Measurements from ENCODE around the gene ZNF205.

ZNF205 gene

GRCh38 chr16:3112058-3112880, at the start of gene ZNF205 (continued):
- peak; percentile 70 for TF ChIP-seq SCRT1 (tag by site-specific recombination; IDR thresholded peaks at IDR 0.05; ENCODE audit: borderline replicate concordance)
- TF ChIP-seq ZFP41 (tag by site-specific recombination; IDR thresholded peaks at IDR 0.05; ENCODE audit: borderline replicate concordance), result no peak
- 0 out of 2 replicates have a peak, but pooled peaks have one; percentile 24 for TF ChIP-seq ZNF18 (tag by site-specific recombination; IDR thresholded peaks at IDR 0.05)
- no peak for TF ChIP-seq ZFP3 (tag by site-specific recombination; IDR thresholded peaks at IDR 0.05; ENCODE audit: low read depth)
- no peak for TF ChIP-seq ZNF223 (tag by site-specific recombination; IDR thresholded peaks at IDR 0.05)
- TF ChIP-seq KLF17 (tag by site-specific recombination; IDR thresholded peaks at IDR 0.05), result peak; percentile 91
- peak; percentile 96 for TF ChIP-seq KLF16 (tag by site-specific recombination; IDR thresholded peaks at IDR 0.05)
- peak; percentile 66; the same call in 1 of the 2 replicates for TF ChIP-seq ZNF24 (tag by site-specific recombination; IDR thresholded peaks at IDR 0.05)
- TF ChIP-seq ZNF621 (tag by site-specific recombination; IDR thresholded peaks at IDR 0.05), result no peak
- no peak for TF ChIP-seq SALL2 (tag by site-specific recombination; IDR thresholded peaks at IDR 0.05; ENCODE audit: borderline replicate concordance)
- peak; percentile 74; the same call in 1 of the 2 replicates for TF ChIP-seq INSM2 (tag by site-specific recombination; IDR thresholded peaks at IDR 0.05)
- TF ChIP-seq ZNF26 (tag by site-specific recombination; IDR thresholded peaks at IDR 0.05), result no peak
- no peak for TF ChIP-seq ZNF830 (tag by site-specific recombination; IDR thresholded peaks at IDR 0.05; ENCODE audit: low read depth)
- no peak for TF ChIP-seq ZNF433 (tag by site-specific recombination; IDR thresholded peaks at IDR 0.05; ENCODE audit: low read depth)
- no peak for TF ChIP-seq ZNF654 (tag by site-specific recombination; IDR thresholded peaks at IDR 0.05; ENCODE audit: low read depth)
- peak; percentile 89; the same call in 1 of the 2 replicates for TF ChIP-seq ZSCAN30 (tag by site-specific recombination; IDR thresholded peaks at IDR 0.05)
- peak; percentile 46; the same call in 1 of the 2 replicates for TF ChIP-seq ZBTB8A (tag by site-specific recombination; IDR thresholded peaks at IDR 0.05)
- TF ChIP-seq KLF7 (tag by site-specific recombination; IDR thresholded peaks at IDR 0.05; ENCODE audit: borderline replicate concordance), result peak; percentile 83; the same call in 1 of the 2 replicates
- TF ChIP-seq MEIS1 (CRISPR knock-in tag; IDR thresholded peaks at IDR 0.05; ENCODE audit: borderline replicate concordance), result no peak
- no peak for TF ChIP-seq ZNF677 (tag by site-specific recombination; IDR thresholded peaks at IDR 0.05)
- peak; percentile 69 for TF ChIP-seq KLF10 (tag by site-specific recombination; IDR thresholded peaks at IDR 0.05)
- TF ChIP-seq ZNF501 (tag by site-specific recombination; IDR thresholded peaks at IDR 0.05), result peak; percentile 79; the same call in 1 of the 2 replicates
- TF ChIP-seq ZNF398 (tag by site-specific recombination; IDR thresholded peaks at IDR 0.05), result peak; percentile 98
- TF ChIP-seq ZNF791 (tag by site-specific recombination; IDR thresholded peaks at IDR 0.05), result no peak
- TF ChIP-seq ZNF121 (tag by site-specific recombination; IDR thresholded peaks at IDR 0.05), result no peak
- peak; percentile 59 for TF ChIP-seq ZBTB26 (tag by site-specific recombination; optimal IDR thresholded peaks at IDR 0.05)
- no peak for TF ChIP-seq ZNF707 (tag by site-specific recombination; IDR thresholded peaks at IDR 0.05)
- no peak for TF ChIP-seq OSR2 (tag by site-specific recombination; IDR thresholded peaks at IDR 0.05)
- peak; percentile 85 for TF ChIP-seq ZBTB17 (tag by site-specific recombination; IDR thresholded peaks at IDR 0.05)
- TF ChIP-seq ZNF23 (tag by site-specific recombination; IDR thresholded peaks at IDR 0.05; ENCODE audit: borderline replicate concordance), result no peak
